Hepatocyte (in vitro differentiated cells): ENCODE results near the gene SLC25A29. TPM values are rescaled to one million over a fixed set of nuclear protein-coding genes. Genes with fewer than 3 reads are reported as not detected.

ENCODE experiments used
- DNase-seq: peaks from one replicate; pipeline ENCODE4 v3.0.0-alpha.2; 2016; ENCODE audit warnings: low spot score
- H2AFZ ChIP-seq: fragments of 200-600 bp; sonication (generic); 2 replicates; pipeline ENCODE4 v1.6.0; 2016; ENCODE audit warnings: antibody characterized with exemption, mild to moderate bottlenecking
- H3K27ac ChIP-seq: fragments of 200-600 bp; sonication (generic); 2 replicates; pipeline ENCODE4 v1.5.1; 2016; ENCODE audit warnings: mild to moderate bottlenecking
- H3K27me3 ChIP-seq: fragments of 200-600 bp; sonication (generic); 2 replicates; pipeline ENCODE4 v1.6.1; 2016
- H3K36me3 ChIP-seq: fragments of 200-600 bp; sonication (generic); replicated peaks from 2 replicates; pipeline ENCODE4 v1.5.1; 2016; ENCODE audit warnings: low read depth; ENCODE audit not compliant: insufficient read depth
- H3K4me1 ChIP-seq: fragments of 200-600 bp; sonication (generic); 2 replicates; pipeline ENCODE4 v1.5.1; 2016; ENCODE audit warnings: mild to moderate bottlenecking, moderate library complexity; ENCODE audit not compliant: insufficient read depth
- H3K4me2 ChIP-seq: fragments of 200-600 bp; sonication (generic); 2 replicates; pipeline ENCODE4 v1.6.0; 2016
- H3K4me3 ChIP-seq: fragments of 200-600 bp; sonication (generic); 2 replicates; pipeline ENCODE4 v1.5.1; 2016; ENCODE audit warnings: mild to moderate bottlenecking
- H3K79me2 ChIP-seq: fragments of 200-600 bp; sonication (generic); 2 replicates; pipeline ENCODE4 v1.6.0; 2017; ENCODE audit warnings: mild to moderate bottlenecking
- H3K9me2 ChIP-seq: fragments of 200-600 bp; sonication (generic); replicated peaks from 2 replicates; pipeline ENCODE4 v1.6.0; 2017; ENCODE audit warnings: mild to moderate bottlenecking; ENCODE audit not compliant: insufficient read depth
- H3K9me3 ChIP-seq: fragments of 200-600 bp; sonication (generic); 2 replicates; pipeline ENCODE4 v1.5.1; 2016; ENCODE audit warnings: low read depth, mild to moderate bottlenecking
- H4K20me1 ChIP-seq: fragments of 200-600 bp; sonication (generic); 2 replicates; pipeline ENCODE4 v1.6.0; 2016; ENCODE audit warnings: mild to moderate bottlenecking; ENCODE audit not compliant: insufficient read depth, poor library complexity, severe bottlenecking
- CTCF ChIP-seq: fragments of 200-600 bp; sonication (generic); IDR thresholded peaks from 2 replicates; pipeline ENCODE4 v1.5.1; 2016; ENCODE audit warnings: antibody characterized with exemption, mild to moderate bottlenecking; ENCODE audit not compliant: poor library complexity
- EZH2 ChIP-seq: fragments of 200-600 bp; sonication (generic); IDR thresholded peaks from 2 replicates; pipeline ENCODE4 v1.6.1; 2016; ENCODE audit warnings: antibody characterized with exemption, mild to moderate bottlenecking, borderline replicate concordance
- EZH2phosphoT487 ChIP-seq: fragments of 200-600 bp; sonication (generic); IDR thresholded peaks from one replicate; pipeline ENCODE4 v1.6.1; 2018; ENCODE audit warnings: antibody characterized with exemption, mild to moderate bottlenecking, low read depth, moderate library complexity; ENCODE audit not compliant: unreplicated experiment, severe bottlenecking
- WGBS: methylation state at CpG from one replicate; pipeline ENCODE4 v1.1.6; 2016; ENCODE audit warnings: low lambda C conversion rate; ENCODE audit errors: missing lambda C conversion rate; 5-methylcytosine and 5-hydroxymethylcytosine counted together
- polyA plus RNA-seq: library from polyadenylated mRNA; unstranded; fragments of >200 nt; fragmentation: Nextera tagmentation; extraction: Ambion mirVana; gene quantifications from 2 replicates; pipeline ENCODE4 v1.2.1, GENCODE V29; 2016
- total RNA-seq: library from RNA; depleted of rRNA; stranded (reverse); fragments of >200 nt; gene quantifications from 2 replicates; pipeline ENCODE4 v1.2.3, GENCODE V29; 2014

SLC25A29 gene
- total and polyA plus RNA-seq, 2 experiments from 2014 or later, result 73.1 to 90.1 TPM

- Histone ChIP-seq H4K20me1 (peaks cover 45% of the 10 kb centered on the region), H3K4me3 (no peak overlapping the region), H3K79me2 (peaks cover 43% of the 10 kb centered on the region), H3K4me1 (peaks cover 2% of the 10 kb centered on the region), H3K4me2 (no peak overlapping the region), H3K36me3 (no peaks in the 10 kb centered on the region), H3K9me2 (no peaks in the 10 kb centered on the region), H3K9me3 (no peaks in the 10 kb centered on the region), H2AFZ (no peak overlapping the region), H3K27me3 (no peaks in the 10 kb centered on the region), H3K27ac (no peak overlapping the region)
- 85% methylated on average over 9 of the region's 9 CpGs for WGBS
- no peak for DNase-seq
- TF ChIP-seq EZH2phosphoT487 (no peak), EZH2 (no peak), CTCF (no peak)
These were observed 23.4 kb downstream of the SLC25A29 start for GRCh38 chr14:100282766-100283419.

GRCh38 chr14:100282083-100282350 is 24.2 kb downstream of the SLC25A29 start:
- Histone ChIP-seq H4K20me1 (peaks cover 53% of the 10 kb centered on the region), H3K27me3 (no peaks in the 10 kb centered on the region), H3K4me3 (no peak overlapping the region), H3K36me3 (no peaks in the 10 kb centered on the region), H3K4me1 (peaks cover 2% of the 10 kb centered on the region), H3K9me3 (no peaks in the 10 kb centered on the region), H3K27ac (no peak overlapping the region), H2AFZ (no peak overlapping the region), H3K4me2 (no peak overlapping the region), H3K9me2 (no peaks in the 10 kb centered on the region), H3K79me2 (peaks cover 51% of the 10 kb centered on the region)
- TF ChIP-seq CTCF, result no peak
- TF ChIP-seq EZH2phosphoT487, result no peak
- TF ChIP-seq EZH2, result no peak
- WGBS, result 95% methylated on average over 7 of the region's 7 CpGs
- no peak for DNase-seq

- H3K27me3 ChIP-seq, result no peaks in the 10 kb centered on the region
- no peak overlapping the region for H3K4me3 ChIP-seq
- H3K27ac ChIP-seq, result no peak overlapping the region
- H4K20me1 ChIP-seq, result peaks cover 59% of the 10 kb centered on the region
- no peaks in the 10 kb centered on the region for H3K9me2 ChIP-seq
- no peaks in the 10 kb centered on the region for H3K9me3 ChIP-seq
- no peaks in the 10 kb centered on the region for H3K36me3 ChIP-seq
- DNase-seq, result no peak
- H3K4me2 ChIP-seq, result no peak overlapping the region
- 81% methylated on average over 11 of the region's 11 CpGs for WGBS
- H3K79me2 ChIP-seq, result peaks cover 57% of the 10 kb centered on the region
- H3K4me1 ChIP-seq, result peaks cover 2% of the 10 kb centered on the region
- H2AFZ ChIP-seq, result no peak overlapping the region
- no peak for TF ChIP-seq EZH2
- no peak for TF ChIP-seq CTCF
- TF ChIP-seq EZH2phosphoT487, result no peak
These were observed 24.8 kb downstream of the SLC25A29 start for GRCh38 chr14:100281286-100282082.
